Transverse colon (tissue), 4 donors: ENCODE results near the gene CNTN5. TPM values are rescaled to one million over a fixed set of nuclear protein-coding genes. Genes with fewer than 3 reads are reported as not detected.

Experiments used
- DNase-seq: peaks from one replicate; pipeline ENCODE4 v3.0.0-alpha.2; 2019
- H3K27ac ChIP-seq, 4 donors: fragments of 200-600 bp; sonication (generic); 2 replicates each; pipeline ENCODE4 v1.5.1; 2016 to 2018; ENCODE audit warnings: inconsistent platforms in 4 of 4
- H3K27me3 ChIP-seq: fragments of 200-600 bp; sonication (generic); 2 replicates; pipeline ENCODE4 v1.5.1; 2017; ENCODE audit warnings: inconsistent platforms
- H3K36me3 ChIP-seq, 4 donors: fragments of 200-600 bp; sonication (generic); 2 replicates each; pipeline ENCODE4 v1.5.1; 2017 to 2019; ENCODE audit warnings: inconsistent platforms in 4 of 4
- H3K4me1 ChIP-seq, 4 donors: fragments of 200-600 bp; sonication (generic); 2 replicates each; pipeline ENCODE4 v1.5.1; 2017 to 2020; ENCODE audit warnings: inconsistent platforms in 4 of 4
- H3K4me3 ChIP-seq, 4 donors: fragments of 200-600 bp; sonication (generic); 1 replicate in 1 of 4; 2 replicates in 3 of 4; pipeline versions ENCODE4 v1.5.1 to v1.6.1; 2017 to 2019; ENCODE audit warnings: inconsistent platforms in 4 of 4
- H3K9me3 ChIP-seq, 2 donors: fragments of 200-600 bp; sonication (generic); 2 replicates each; pipeline ENCODE4 v1.5.1; 2017 to 2019; ENCODE audit warnings: inconsistent platforms in 2 of 2
- CTCF ChIP-seq, 5 experiments: fragments of 200-600 bp in 3 of 5; fragments of 450-650 bp in 2 of 5; sonication (generic) in 3 of 5; IDR thresholded peaks; 1 replicate in 2 of 5; 2 replicates in 3 of 5; pipeline ENCODE4 v1.5.1; 2016 to 2017; ENCODE audit warnings: antibody characterized with exemption in 5 of 5, inconsistent platforms in 3 of 5, mild to moderate bottlenecking in 2 of 5, moderate library complexity in 1 of 5
- EP300 ChIP-seq: sonication (generic); formaldehyde crosslinking; IDR thresholded peaks from one replicate; pipeline ENCODE4 v1.6.1; 2017; ENCODE audit warnings: antibody characterized with exemption, low read depth
- POLR2A ChIP-seq: fragments of 450-650 bp; IDR thresholded peaks from one replicate; pipeline ENCODE4 v1.6.1; 2016; ENCODE audit warnings: antibody characterized with exemption, mild to moderate bottlenecking, moderate library complexity
- POLR2AphosphoS5 ChIP-seq, 3 donors: sonication (generic); formaldehyde crosslinking; IDR thresholded peaks; one replicate each; pipeline ENCODE4 v1.6.1; 2016; ENCODE audit warnings: antibody characterized with exemption in 3 of 3
- WGBS, 2 donors: methylation state at CpG; one replicate each; pipeline ENCODE4 v1.1.5; 2018; ENCODE audit warnings: low coverage in 1 of 2; 5-methylcytosine and 5-hydroxymethylcytosine counted together
- in situ Hi-C, 4 donors: fragments of 200-750 bp; cut with MboI; loops; one replicate each; pipeline versions ENCODE4 v1.15.0 to v1.15.1; 2017; ENCODE audit warnings: low sequenced_read_pairs in 3 of 4, low pct_ligation_motif_present in 1 of 4, low pct_unique_long_range_greater_than_20kb in 1 of 4
- intact Hi-C: fragments of 100-400 bp; cut with DNase I; formaldehyde crosslinking; loops from one replicate; pipeline ENCODE4 v1.15.1; 2023; ENCODE audit warnings: low total_unique reads
- total RNA-seq, 4 donors: library from RNA; depleted of rRNA; stranded (reverse); fragments of >200 nt; gene quantifications; one replicate each; pipeline ENCODE4 v1.1.0, GENCODE V29; 2016

Gene CNTN5
- total RNA-seq, 4 donors from 2014 or later: 0.14 TPM; not detected in 3

GRCh38 chr11:99670067-99670676, 649.4 kb downstream of the CNTN5 start:
- in situ Hi-C loops: no loop called here
- WGBS, 2 donors: 61 to 72% methylated on average over 2 of the region's 2 CpGs
- intact Hi-C loops: no loop called here

GRCh38 chr11:99671808-99672409, 651.2 kb downstream of the CNTN5 start:
- H3K4me1 ChIP-seq: no peaks in the 10 kb centered on the region
- intact Hi-C loops: no loop called here

More at GRCh38 chr11:99670067-99670676, 649.4 kb downstream of the CNTN5 start:
- H3K36me3 ChIP-seq: no peaks in the 10 kb centered on the region
- no peak overlapping the region for H3K4me3 ChIP-seq
- no peaks in the 10 kb centered on the region for H3K27me3 ChIP-seq
- DNase-seq: no peak
- TF ChIP-seq EP300 (no peak), CTCF (IDR thresholded peaks at IDR 0.05) (no peak), POLR2AphosphoS5 (IDR thresholded peaks at IDR 0.05) (no peak), POLR2A (no peak)
- no peaks in the 10 kb centered on the region for H3K4me1 ChIP-seq
- no peaks in the 10 kb centered on the region for H3K9me3 ChIP-seq
- no peak overlapping the region for H3K27ac ChIP-seq

GRCh38 chr11:99676292-99676691, 655.5 kb downstream of the CNTN5 start:
- Histone ChIP-seq H3K27ac (no peak overlapping the region), H3K4me1 (no peaks in the 10 kb centered on the region), H3K27me3 (no peaks in the 10 kb centered on the region), H3K4me3 (no peak overlapping the region), H3K36me3 (no peaks in the 10 kb centered on the region), H3K9me3 (no peaks in the 10 kb centered on the region)
- intact Hi-C loops: no loop called here
- WGBS, 2 donors: 25 to 31% methylated on average over 4 of the region's 4 CpGs
- no peak for DNase-seq
- TF ChIP-seq POLR2AphosphoS5 (IDR thresholded peaks at IDR 0.05) (no peak), EP300 (no peak), POLR2A (no peak), CTCF (IDR thresholded peaks at IDR 0.05) (no peak)
- in situ Hi-C loops: no loop called here

More at GRCh38 chr11:99671808-99672409, 651.2 kb downstream of the CNTN5 start:
- Histone ChIP-seq H3K27me3 (no peaks in the 10 kb centered on the region), H3K27ac (no peak overlapping the region), H3K4me3 (no peak overlapping the region), H3K9me3 (no peaks in the 10 kb centered on the region), H3K36me3 (no peaks in the 10 kb centered on the region)
- TF ChIP-seq EP300 (no peak), POLR2AphosphoS5 (IDR thresholded peaks at IDR 0.05) (no peak), POLR2A (no peak), CTCF (IDR thresholded peaks at IDR 0.05) (no peak)
- in situ Hi-C loops: no loop called here
- DNase-seq: no peak
- WGBS, 2 donors: 79 to 82% methylated on average over 8 of the region's 8 CpGs

- Histone ChIP-seq H3K4me3 (no peak overlapping the region), H3K36me3 (no peaks in the 10 kb centered on the region), H3K27ac (no peak overlapping the region), H3K27me3 (no peaks in the 10 kb centered on the region), H3K9me3 (no peaks in the 10 kb centered on the region), H3K4me1 (no peaks in the 10 kb centered on the region)
- in situ Hi-C loops (no loop called here), intact Hi-C loops (no loop called here)
- TF ChIP-seq POLR2A: no peak
- TF ChIP-seq POLR2AphosphoS5 (IDR thresholded peaks at IDR 0.05): no peak
- no peak for TF ChIP-seq CTCF (IDR thresholded peaks at IDR 0.05)
- no peak for TF ChIP-seq EP300
- WGBS, 2 donors: 44 to 83% methylated on average over 1 of the region's 1 CpG
- no peak for DNase-seq
Measured at GRCh38 chr11:99682171-99682570, 661.4 kb downstream of the CNTN5 start.
